ENCODE measurements around the gene DGCR6L.
"Not testable (repeated sequence)": the region's sequence is repeated elsewhere in the genome, so short reads cannot be mapped to it uniquely, and the experiment has no call there.

The DGCR6L gene

GRCh38 chr22:20274374-20274773 is 45.5 kb downstream of the DGCR6L start:
- DNase-seq: not testable (repeated sequence)

- DNase-seq: no peak
These were observed 46.1 kb downstream of the DGCR6L start for GRCh38 chr22:20273758-20274181.

- DNase-seq: no peak
These were observed 47.2 kb downstream of the DGCR6L start for GRCh38 chr22:20272700-20273099.

DNA sequence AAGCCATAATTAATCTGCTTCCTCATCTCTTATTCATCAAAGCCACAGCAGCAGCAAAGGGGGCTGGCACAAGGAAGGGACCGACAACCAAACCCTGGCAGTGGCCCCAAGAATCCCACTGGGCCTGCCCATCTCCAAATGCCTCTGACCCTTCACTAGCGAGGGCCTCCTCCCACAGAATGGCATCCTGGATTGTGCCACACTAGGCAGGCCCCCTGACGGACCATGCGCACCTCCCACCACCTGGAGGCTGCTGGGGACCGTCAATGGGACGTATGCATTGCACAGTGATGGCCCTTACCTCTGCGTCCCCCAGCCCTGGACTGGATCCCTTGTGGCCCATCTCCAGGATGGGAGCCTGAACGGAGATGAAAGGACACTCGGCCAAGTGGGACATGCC is 47.7 kb downstream of the DGCR6L start:
- no peak for DNase-seq

GRCh38 chr22:20271114-20271994 is 48.5 kb downstream of the DGCR6L start:
- DNase-seq: no peak

GRCh38 chr22:20270190-20271113 is 49.4 kb downstream of the DGCR6L start:
- not testable (repeated sequence) for DNase-seq

GRCh38 chr22:20269673-20270072 is 50.2 kb downstream of the DGCR6L start:
- DNase-seq: not testable (repeated sequence)

DNA sequence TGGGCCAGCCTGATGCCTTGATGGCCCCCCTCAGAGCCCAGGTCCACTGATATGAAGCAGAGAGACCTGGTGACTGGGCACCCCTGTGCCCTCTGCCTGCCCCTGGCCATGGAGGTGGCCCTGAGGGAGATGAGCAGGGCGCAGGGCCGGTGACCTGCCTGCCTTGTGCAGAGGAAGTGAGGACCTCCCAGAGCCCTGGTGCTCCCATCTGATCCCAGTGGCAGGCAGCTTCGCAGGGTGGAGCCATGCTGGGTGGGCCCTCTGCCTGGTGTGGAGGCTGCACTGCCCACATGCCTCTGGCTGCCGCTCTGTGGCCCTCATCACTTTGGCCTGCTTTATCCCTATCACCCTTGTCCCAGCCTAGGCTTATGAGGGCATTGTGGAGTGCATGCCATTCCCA is 50.7 kb downstream of the DGCR6L start:
- not testable (repeated sequence) for DNase-seq

DNA sequence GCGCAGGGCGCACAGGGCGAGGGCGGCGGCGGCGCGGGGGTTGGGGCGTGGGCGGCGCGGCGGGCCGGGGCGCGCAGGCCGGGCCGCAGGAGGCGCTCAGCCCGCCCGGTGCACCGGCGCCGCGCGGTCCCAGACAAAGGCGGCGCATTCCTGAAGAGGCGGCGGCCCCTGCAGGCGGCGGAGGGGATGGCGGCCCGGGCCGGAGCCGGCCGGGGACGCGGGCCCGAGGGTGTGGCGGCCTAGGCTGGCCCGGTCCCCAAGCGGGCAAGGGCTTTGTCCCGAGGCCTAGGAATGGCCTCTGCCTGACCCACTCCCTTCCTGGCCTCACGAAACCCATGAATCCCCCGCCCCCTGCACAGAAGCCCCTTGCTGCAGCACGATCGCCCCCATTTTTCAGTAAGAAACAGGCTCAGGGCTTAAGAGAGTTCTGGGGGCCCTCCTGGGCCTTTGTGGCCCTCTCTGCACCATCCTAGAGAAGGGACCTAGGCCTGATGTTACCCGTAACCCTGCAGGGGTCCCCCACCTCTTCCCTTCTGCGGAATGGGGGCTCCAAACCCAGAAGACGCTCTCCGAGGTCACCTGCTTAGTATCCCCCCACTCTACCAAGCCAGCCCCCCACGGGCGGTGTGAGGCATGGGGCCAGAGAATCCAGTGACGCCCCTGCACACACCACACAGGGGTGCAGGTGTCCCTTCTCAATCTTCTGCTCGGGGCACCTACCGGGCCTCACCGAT is 51.4 kb downstream of the DGCR6L start, which contains the start of gene RTN4R:
Gene RTN4R (minus strand): TSS at position 40 of the 734 bp plus-strand sequence. CDS start 226 bp downstream, outside the sequence.
- DNase-seq: no peak

GRCh38 chr22:20267441-20268278 is 52.2 kb downstream of the DGCR6L start:
- no peak for DNase-seq

GRCh38 chr22:20266667-20267440 is 53.0 kb downstream of the DGCR6L start:
- DNase-seq: not testable (repeated sequence)

- not testable (repeated sequence) for DNase-seq
These were observed 53.8 kb downstream of the DGCR6L start for GRCh38 chr22:20265772-20266666.

GRCh38 chr22:20264614-20265452 is 55.0 kb downstream of the DGCR6L start:
- DNase-seq: no peak

Data from NCI-H2029 treated with DMSO at 0.1 percent for 48 hours (cell line).